Fibroblast of skin of left quadriceps (primary cell): ENCODE results near the gene KLF2.

Experiments
- DNase-seq, 2 experiments: peaks; one replicate each; pipeline ENCODE4 v3.0.0-alpha.2; 2013; ENCODE audit warnings: low read depth in 2 of 2

Gene KLF2

DNA sequence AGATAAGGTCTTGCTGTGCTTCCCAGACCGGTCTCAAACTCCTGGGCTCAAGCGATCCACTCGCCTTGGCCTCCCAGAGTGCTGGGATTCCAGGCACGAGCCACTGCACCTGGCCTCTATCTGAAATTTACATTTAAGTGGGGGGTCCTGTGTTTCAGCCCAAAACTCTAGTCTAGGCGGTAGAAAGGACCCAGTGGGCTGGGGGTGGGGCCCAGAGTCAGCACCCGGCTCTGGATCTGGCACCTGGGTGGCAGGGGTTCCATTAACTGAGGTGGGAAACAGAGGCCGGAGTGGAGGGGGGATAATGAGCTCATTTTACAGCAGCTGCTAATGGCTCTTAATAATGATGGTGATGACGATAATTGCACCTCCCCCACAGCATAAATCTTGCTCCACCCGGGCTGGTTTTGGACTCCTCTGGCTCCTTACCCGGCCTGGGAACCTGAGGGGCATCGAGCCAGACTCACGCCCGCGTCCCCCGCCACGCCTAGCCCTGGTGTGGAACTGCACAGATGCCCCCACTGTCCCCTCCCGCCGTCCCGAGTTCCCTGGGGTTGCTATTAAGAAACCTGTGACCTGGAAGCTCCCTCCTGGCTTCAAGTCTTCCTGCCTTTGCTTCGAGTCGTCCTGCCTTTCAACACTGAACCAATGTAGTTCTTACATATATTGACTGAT lies 17.8 kb upstream of the KLF2 start:
- DNase-seq: no peak

DNA sequence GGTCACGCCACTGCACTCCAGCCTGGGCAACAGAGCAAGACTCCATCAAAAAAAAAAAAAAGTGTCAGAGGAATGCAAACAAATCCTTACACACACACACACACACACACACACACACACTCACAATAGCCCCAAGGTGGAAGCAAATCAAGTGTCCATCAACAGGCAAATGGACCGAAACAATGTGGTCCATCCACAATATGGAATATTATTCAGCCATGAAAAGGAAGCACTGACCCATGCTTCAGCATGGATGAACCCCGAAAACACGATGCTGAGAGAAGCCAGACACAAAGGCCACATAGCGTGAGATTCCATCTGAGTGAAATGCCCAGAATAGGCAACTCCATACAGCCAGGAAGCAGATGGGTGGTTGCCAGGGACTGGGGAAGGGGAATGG lies 16.5 kb upstream of the KLF2 start:
- DNase-seq: no peak

DNA sequence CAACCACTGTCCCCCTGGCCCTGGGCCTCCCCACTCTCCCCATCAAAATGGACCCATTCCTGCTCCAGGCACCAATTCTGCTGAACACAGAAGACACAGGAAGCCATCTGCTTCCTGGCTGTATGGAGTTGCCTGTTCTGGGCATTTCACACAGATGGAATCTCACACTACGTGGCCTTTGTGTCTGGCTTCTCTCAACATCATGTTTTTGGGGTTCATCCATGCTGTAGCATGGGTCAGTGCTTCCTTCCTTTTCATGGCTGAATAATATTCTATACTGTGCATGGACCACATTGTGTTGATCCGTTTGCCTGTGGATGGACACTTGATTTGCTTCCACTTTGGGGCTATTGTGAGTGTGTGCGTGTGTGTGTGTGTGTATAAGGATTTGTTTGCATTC lies 15.0 kb upstream of the KLF2 start:
- no peak for DNase-seq

DNA sequence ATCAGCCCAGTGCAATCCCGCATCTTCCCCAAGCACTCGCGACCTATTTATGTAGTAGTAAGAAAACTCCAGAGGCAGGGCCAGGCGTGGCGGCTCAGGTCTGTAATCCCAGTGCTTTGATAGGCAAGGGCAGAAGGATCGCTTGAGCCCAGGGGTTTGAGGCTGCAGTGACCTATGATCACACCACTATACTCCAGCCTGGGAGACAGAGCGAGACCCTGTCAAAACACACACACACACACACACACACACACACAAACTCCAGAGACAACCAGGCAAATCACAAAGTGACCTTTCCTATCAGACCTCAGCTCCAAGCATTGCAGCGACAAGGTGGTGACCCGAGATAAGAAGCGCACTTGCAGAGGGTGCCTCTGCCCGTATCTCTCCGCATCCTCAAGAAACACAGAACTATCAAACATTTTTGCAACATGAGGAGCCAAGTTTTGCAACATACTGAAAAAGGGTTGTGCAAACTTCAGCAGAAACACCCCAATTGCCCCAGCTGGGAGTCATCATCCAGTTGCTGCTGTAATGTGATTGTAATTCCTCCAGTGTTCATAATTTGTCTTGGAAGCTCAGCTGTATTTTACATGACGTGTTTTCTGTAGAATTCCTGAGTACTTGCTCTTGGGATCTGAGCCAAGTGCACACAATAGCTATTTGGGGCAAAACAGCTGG lies 8.7 kb upstream of the KLF2 start:
- DNase-seq: peak; percentile 98 to 99

- no peak for DNase-seq
These were observed 8.1 kb upstream of the KLF2 start for GRCh38 chr19:16316506-16316882.

DNA sequence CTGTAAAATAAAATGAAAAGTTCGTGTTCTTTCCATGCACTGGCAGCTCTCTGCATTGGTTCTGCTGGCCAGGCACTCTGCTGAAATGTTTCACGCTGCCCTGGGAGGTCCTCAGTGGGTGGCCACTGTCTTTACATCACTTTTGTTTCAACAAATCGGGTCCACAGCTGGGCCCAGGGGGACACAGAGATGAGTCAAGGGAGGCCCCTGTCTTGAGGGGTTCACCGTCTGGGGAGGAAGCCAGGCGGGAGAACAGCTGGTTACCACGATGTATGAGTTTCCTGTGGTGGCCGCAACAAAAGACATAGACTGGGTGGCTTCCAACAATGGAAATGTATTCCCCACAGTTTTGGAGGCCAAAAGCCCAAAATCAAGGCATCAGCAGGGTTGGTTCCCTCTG lies 5.1 kb upstream of the KLF2 start:
- DNase-seq: peak in 1 of 2 experiments; percentile 46

DNA sequence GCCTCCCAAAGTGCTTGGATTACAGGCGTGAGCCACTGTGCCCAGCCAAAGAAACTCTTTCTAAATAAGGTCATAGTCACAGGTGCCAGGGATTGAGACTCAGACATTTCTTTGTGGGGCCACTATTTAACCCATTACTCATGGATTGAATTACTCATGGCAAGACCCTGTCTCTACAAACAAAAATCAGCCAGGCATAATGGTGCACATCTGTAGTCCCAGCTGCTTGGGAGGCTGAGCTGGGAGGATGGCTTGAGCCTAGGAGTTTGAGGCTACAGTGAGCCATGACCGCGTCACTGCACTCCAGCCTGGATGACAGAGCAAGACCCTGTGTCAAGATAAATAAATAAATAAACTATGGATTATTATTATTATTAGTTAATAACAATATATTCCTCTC lies 3.6 kb upstream of the KLF2 start:
- no peak for DNase-seq

GRCh38 chr19:16325161-16325527 lies 518 bp downstream of the KLF2 start:
- no peak for DNase-seq

GRCh38 chr19:16325641-16326400 lies 1.2 kb downstream of the KLF2 start:
- no peak for DNase-seq

- DNase-seq: no peak
These were observed 2.0 kb downstream of the KLF2 start for GRCh38 chr19:16326401-16327168.

DNA sequence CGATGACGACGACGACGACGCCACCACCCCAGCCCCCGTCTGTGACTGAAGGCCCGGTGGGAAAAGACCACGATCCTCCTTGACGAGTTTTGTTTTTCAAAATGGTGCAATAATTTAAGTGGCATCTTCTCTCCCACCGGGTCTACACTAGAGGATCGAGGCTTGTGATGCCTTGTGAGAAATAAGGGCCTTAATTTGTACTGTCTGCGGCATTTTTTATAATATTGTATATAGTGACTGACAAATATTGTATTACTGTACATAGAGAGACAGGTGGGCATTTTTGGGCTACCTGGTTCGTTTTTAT lies 2.5 kb downstream of the KLF2 start:
- no peak for DNase-seq

DNA sequence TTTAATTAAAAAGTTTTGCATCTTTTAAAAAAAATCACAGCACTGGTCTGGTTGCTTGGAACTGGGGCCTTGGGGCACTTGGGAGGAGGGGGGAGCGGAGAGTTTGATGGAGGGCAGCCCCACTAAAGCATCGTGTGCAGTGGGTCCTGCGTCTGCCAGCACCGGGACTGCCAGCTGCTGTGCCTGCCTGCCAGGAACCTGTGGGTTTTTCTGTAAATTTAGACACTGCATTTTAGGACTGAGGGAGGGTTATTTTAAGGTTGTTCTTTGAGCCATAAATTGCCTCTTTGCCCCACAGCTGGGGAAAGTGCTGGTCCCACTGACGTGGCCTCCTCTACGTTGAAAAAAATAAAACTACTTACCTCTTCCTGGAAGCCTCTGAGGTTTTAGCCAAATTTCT lies 2.9 kb downstream of the KLF2 start:
- no peak for DNase-seq

- DNase-seq: peak; percentile 63 to 65
These were observed 3.5 kb downstream of the KLF2 start for GRCh38 chr19:16327911-16328823.

GRCh38 chr19:16328824-16329482 lies 4.3 kb downstream of the KLF2 start:
- no peak for DNase-seq

GRCh38 chr19:16330368-16330801 lies 5.8 kb downstream of the KLF2 start:
- no peak for DNase-seq

- no peak for DNase-seq
These were observed 6.4 kb downstream of the KLF2 start for GRCh38 chr19:16330806-16331690.

DNA sequence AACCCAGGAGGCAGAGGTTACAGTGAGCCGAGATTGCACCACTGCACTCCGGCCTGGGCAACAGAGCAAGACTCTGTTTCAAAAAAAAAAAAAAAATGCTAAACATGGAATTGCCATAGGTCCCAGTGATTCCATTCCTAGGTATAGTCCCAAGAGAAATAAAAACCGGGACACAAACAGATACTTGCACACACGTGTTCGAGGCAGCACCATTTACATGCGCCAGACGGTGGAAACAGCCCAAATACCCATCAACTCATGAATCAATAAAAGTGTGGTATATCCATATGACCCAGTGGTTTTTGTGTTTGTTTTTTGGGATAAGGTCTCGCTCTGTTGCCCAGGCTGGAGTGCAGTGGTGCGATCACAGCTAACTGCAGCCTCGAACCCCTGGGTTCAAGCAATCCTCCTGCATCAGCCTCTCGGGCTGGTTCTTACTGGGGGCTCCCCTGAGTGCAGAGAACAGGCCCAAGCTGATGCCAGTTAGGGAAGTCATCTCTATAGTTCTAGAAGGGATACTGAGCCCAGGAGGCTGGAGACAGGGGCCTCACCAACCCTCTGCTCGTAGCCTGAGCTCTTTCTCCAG lies 8.5 kb downstream of the KLF2 start:
- DNase-seq: no peak

DNA sequence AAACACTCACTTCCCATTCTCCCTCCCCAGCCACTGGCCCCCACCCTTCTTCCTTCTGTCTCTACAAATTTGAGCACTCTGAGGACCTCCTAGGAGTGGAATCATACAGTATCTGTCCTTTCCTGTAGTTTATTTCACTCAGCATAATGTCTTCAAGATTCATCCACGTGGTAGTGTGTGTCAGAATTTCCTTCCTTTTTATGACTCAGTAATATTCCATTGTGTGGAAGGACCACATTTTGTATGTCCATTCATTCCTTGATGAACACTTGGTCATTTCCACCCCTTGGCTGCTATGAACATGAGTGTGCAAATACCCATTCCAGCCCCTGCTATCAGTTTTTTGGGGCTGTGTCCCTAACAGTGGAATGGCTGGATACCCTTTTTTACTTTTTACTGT lies 9.8 kb downstream of the KLF2 start:
- DNase-seq: no peak

GRCh38 chr19:16335226-16335625 lies 10.6 kb downstream of the KLF2 start:
- DNase-seq: no peak
